ENCODE measurements around the gene MAPK8IP2.

GRCh38 chr22:50606946-50607658, 6.5 kb downstream of the MAPK8IP2 start:
- TF ChIP-seq CTCF (IDR thresholded peaks at IDR 0.05): no peak
- TF ChIP-seq ZFP36 (IDR thresholded peaks at IDR 0.05; ENCODE audit: borderline replicate concordance, partially characterized antibody): no peak
- no peak for TF ChIP-seq KDM1A (IDR thresholded peaks at IDR 0.05; ENCODE audit: low read depth)
